H9 (cell line): Measurements from ENCODE around the gene SCRN1. TPM values are rescaled to one million over a fixed set of nuclear protein-coding genes. Genes with fewer than 3 reads are reported as not detected.

Experiments used
- DNase-seq: peaks from one replicate; pipeline ENCODE4 v3.0.0-alpha.2; 2017
- H2AFZ ChIP-seq: one replicate; pipeline ENCODE4 v1.6.1; 2013; ENCODE audit warnings: mild to moderate bottlenecking, low read length, control low read depth, moderate library complexity
- H2AK5ac ChIP-seq: 2 replicates; pipeline ENCODE4 v1.6.1; 2013; ENCODE audit warnings: low read length, control low read depth, mixed read lengths; ENCODE audit not compliant: insufficient read length
- H2BK120ac ChIP-seq: one replicate; pipeline ENCODE4 v1.6.1; 2013; ENCODE audit warnings: low read depth, mild to moderate bottlenecking, low read length, control low read depth, inconsistent platforms; ENCODE audit not compliant: poor library complexity, severe bottlenecking
- H2BK12ac ChIP-seq: 2 replicates; pipeline ENCODE4 v1.6.1; 2013; ENCODE audit warnings: low read length, control low read depth, mixed read lengths, low read depth; ENCODE audit not compliant: insufficient read length
- H2BK15ac ChIP-seq: 2 replicates; pipeline ENCODE4 v1.6.1; 2013; ENCODE audit warnings: low read depth, low read length, control low read depth
- H2BK20ac ChIP-seq: one replicate; pipeline ENCODE4 v1.6.1; 2013; ENCODE audit warnings: low read depth, mild to moderate bottlenecking, low read length, control low read depth, inconsistent platforms; ENCODE audit not compliant: poor library complexity, severe bottlenecking
- H2BK5ac ChIP-seq: 2 replicates; pipeline ENCODE4 v1.6.1; 2013; ENCODE audit warnings: low read length, control low read depth, mixed read lengths; ENCODE audit not compliant: insufficient read length
- H3K14ac ChIP-seq: 2 replicates; pipeline ENCODE4 v1.6.1; 2013; ENCODE audit warnings: low read length, control low read depth; ENCODE audit not compliant: insufficient read depth
- H3K18ac ChIP-seq: 2 replicates; pipeline ENCODE4 v1.6.1; 2013; ENCODE audit warnings: low read depth, mild to moderate bottlenecking, mixed read lengths, low read length, control low read depth; ENCODE audit not compliant: insufficient read length
- H3K23ac ChIP-seq: 2 replicates; pipeline ENCODE4 v1.6.1; 2013; ENCODE audit warnings: low read length, control low read depth, mixed read lengths, low read depth; ENCODE audit not compliant: insufficient read length
- H3K23me2 ChIP-seq: 2 replicates; pipeline ENCODE4 v1.6.1; 2013; ENCODE audit warnings: low read depth, mild to moderate bottlenecking, mixed read lengths, low read length, control low read depth; ENCODE audit not compliant: insufficient read length, poor library complexity, severe bottlenecking
- H3K27ac ChIP-seq: 2 replicates; pipeline ENCODE4 v1.5.1; 2013; ENCODE audit warnings: low read length, control low read depth, mixed read lengths, low read depth; ENCODE audit not compliant: insufficient read length
- H3K27me3 ChIP-seq: 2 replicates; pipeline ENCODE4 v1.6.1; 2013; ENCODE audit warnings: low read length, control low read depth, inconsistent platforms; ENCODE audit not compliant: insufficient read depth
- H3K4ac ChIP-seq: 2 replicates; pipeline ENCODE4 v1.6.1; 2013; ENCODE audit warnings: low read depth, mild to moderate bottlenecking, control low read depth, inconsistent platforms, low read length, moderate library complexity
- H3K4me1 ChIP-seq: 2 replicates; pipeline ENCODE4 v1.6.1; 2013; ENCODE audit warnings: low read length, control low read depth, inconsistent platforms; ENCODE audit not compliant: insufficient read depth
- H3K4me2 ChIP-seq: 2 replicates; pipeline ENCODE4 v1.6.1; 2013; ENCODE audit warnings: low read length, control low read depth, mixed read lengths; ENCODE audit not compliant: insufficient read length, insufficient read depth
- H3K56ac ChIP-seq: 2 replicates; pipeline ENCODE4 v1.6.1; 2013; ENCODE audit warnings: low read depth, mild to moderate bottlenecking, mixed read lengths, low read length, control low read depth; ENCODE audit not compliant: insufficient read length
- H3K79me1 ChIP-seq: 2 replicates; pipeline ENCODE4 v1.6.1; 2013; ENCODE audit warnings: low read depth, mild to moderate bottlenecking, moderate library complexity, low read length, control low read depth, inconsistent platforms; ENCODE audit not compliant: insufficient read depth, poor library complexity, severe bottlenecking
- H3K79me2 ChIP-seq: 2 replicates; pipeline ENCODE4 v1.6.1; 2013; ENCODE audit warnings: low read length, control low read depth, inconsistent platforms; ENCODE audit not compliant: insufficient read depth
- H3K9ac ChIP-seq: 2 replicates; pipeline ENCODE4 v1.6.1; 2013; ENCODE audit warnings: low read length, control low read depth, mixed read lengths; ENCODE audit not compliant: insufficient read length; ENCODE audit errors: extremely low read depth
- H3K9me3 ChIP-seq: one replicate; pipeline ENCODE4 v1.6.1; 2013; ENCODE audit warnings: low read depth, low read length, inconsistent platforms; ENCODE audit not compliant: control insufficient read depth
- H3T11ph ChIP-seq: one replicate; pipeline ENCODE4 v1.6.1; 2013; ENCODE audit warnings: mild to moderate bottlenecking, low read length, control low read depth, inconsistent platforms
- H4K20me1 ChIP-seq: one replicate; pipeline ENCODE4 v1.6.1; 2013; ENCODE audit not compliant: control insufficient read depth, insufficient read length, insufficient read depth
- H4K5ac ChIP-seq: 2 replicates; pipeline ENCODE4 v1.6.1; 2013; ENCODE audit warnings: low read depth, mild to moderate bottlenecking, mixed read lengths, low read length, control low read depth; ENCODE audit not compliant: insufficient read length
- H4K8ac ChIP-seq: replicated peaks from 2 replicates; pipeline ENCODE4 v1.6.1; 2013; ENCODE audit warnings: low read length, control low read depth, mixed read lengths, low read depth; ENCODE audit not compliant: insufficient read length
- H4K91ac ChIP-seq: 2 replicates; pipeline ENCODE4 v1.6.1; 2013; ENCODE audit warnings: low read depth, mild to moderate bottlenecking, moderate library complexity, mixed read lengths, low read length, control low read depth; ENCODE audit not compliant: insufficient read length
- H3K27ac Mint-ChIP-seq, 3 experiments: 2 replicates in 2 of 3; 3 replicates in 1 of 3; pipeline ENCODE4 v1.8.0; 2020 to 2021; ENCODE audit warnings: mixed read lengths in 3 of 3, mild to moderate bottlenecking in 1 of 3, moderate library complexity in 1 of 3
- H3K27me3 Mint-ChIP-seq: 2 replicates; pipeline ENCODE4 v1.8.0; 2021; ENCODE audit warnings: low read depth, mild to moderate bottlenecking, moderate library complexity, mixed read lengths
- H3K36me3 Mint-ChIP-seq, 3 experiments: 2 replicates in 2 of 3; 3 replicates in 1 of 3; pipeline ENCODE4 v1.8.0; 2020 to 2021; ENCODE audit warnings: low read depth in 3 of 3, mixed read lengths in 3 of 3; ENCODE audit not compliant: insufficient read depth in 1 of 3
- H3K4me1 Mint-ChIP-seq, 2 experiments: 2 replicates each; pipeline ENCODE4 v1.8.0; 2020; ENCODE audit warnings: mixed read lengths in 2 of 2
- H3K4me3 Mint-ChIP-seq, 2 experiments: 2 replicates in 1 of 2; 3 replicates in 1 of 2; pipeline ENCODE4 v1.8.0; 2020 to 2021; ENCODE audit warnings: mild to moderate bottlenecking in 2 of 2, mixed read lengths in 2 of 2, moderate library complexity in 1 of 2
- H3K9me3 Mint-ChIP-seq, 2 experiments: 2 replicates in 1 of 2; 3 replicates in 1 of 2; pipeline ENCODE4 v1.8.0; 2020; ENCODE audit warnings: mild to moderate bottlenecking in 2 of 2, mixed read lengths in 2 of 2, moderate library complexity in 1 of 2
- CTCF ChIP-seq: fragments of 200-600 bp; sonication (generic); conservative IDR thresholded peaks from 3 replicates; pipeline ENCODE4 v1.8.0; 2021; ENCODE audit warnings: antibody characterized with exemption, mild to moderate bottlenecking
- WGBS: extraction: QIAGEN DNeasy Blood & Tissue Kit; methylation state at CpG from one replicate; pipeline ENCODE4 v1.1.7; 2013; ENCODE audit warnings: missing lambda C conversion rate, low lambda C conversion rate, mixed read lengths; ENCODE audit not compliant: insufficient read length; ENCODE audit errors: extremely low coverage; 5-methylcytosine and 5-hydroxymethylcytosine counted together
- total RNA-seq: library from RNA; stranded (reverse); gene quantifications from 2 replicates; pipeline ENCODE4 v1.2.1, GENCODE V29; 2021

SCRN1 gene
- total RNA-seq, 1 experiment from 2014 or later: 101 TPM

GRCh38 chr7:29987083-29987482, 2.5 kb downstream of the SCRN1 start:
- H2AFZ ChIP-seq: no peak overlapping the region

More at GRCh38 chr7:29987083-29987482, 2.5 kb downstream of the SCRN1 start:
- no CpG with 5 or more reads among the region's 2 CpGs for WGBS
- no peak overlapping the region for H4K5ac ChIP-seq
- no peak overlapping the region for H2BK12ac ChIP-seq
- Mint-ChIP-seq H3K27ac (0 out of 7 replicates have a peak overlapping the region, but pooled peaks of 1 of the 3 experiments have one; percentile 51), H3K36me3 (peaks cover 0 to 14% (median 0%) of the 10 kb centered on the region in 3 experiments), H3K4me3 (peak overlapping the region in 1 of 2 experiments; percentile 9; a peak in 1 of 5 replicates), H3K9me3 (no peaks in the 10 kb centered on the region; a peak in 1 of 5 replicates), H3K4me1 (peaks cover 16 to 17% of the 10 kb centered on the region in 2 experiments), H3K27me3 (no peaks in the 10 kb centered on the region; the same call in 1 of the 2 replicates)
- H2BK20ac ChIP-seq: no peak overlapping the region
- no peak overlapping the region for H2AK5ac ChIP-seq
- no peak for TF ChIP-seq CTCF
- peaks cover 8% of the 10 kb centered on the region for H3K23me2 ChIP-seq
- H3K79me1 ChIP-seq: peaks cover 3% of the 10 kb centered on the region
- H3K18ac ChIP-seq: no peak overlapping the region
- no peak overlapping the region for H3K23ac ChIP-seq
- H4K20me1 ChIP-seq: no peaks in the 10 kb centered on the region
- no peak overlapping the region for H3K9ac ChIP-seq
- H3K4me1 ChIP-seq: peaks cover 5% of the 10 kb centered on the region; the same call in 1 of the 2 replicates
- H2BK15ac ChIP-seq: no peak overlapping the region
- H2BK5ac ChIP-seq: no peak overlapping the region
- no peak overlapping the region for H2BK120ac ChIP-seq
- H3K4me2 ChIP-seq: no peak overlapping the region
- no peak overlapping the region for H3T11ph ChIP-seq
- no peak overlapping the region for H4K8ac ChIP-seq
- peaks cover 18% of the 10 kb centered on the region; the same call in 1 of the 2 replicates for H3K79me2 ChIP-seq
- H4K91ac ChIP-seq: no peak overlapping the region
- H3K9me3 ChIP-seq: no peaks in the 10 kb centered on the region
- H3K56ac ChIP-seq: no peak overlapping the region
- no peak overlapping the region for H3K14ac ChIP-seq
- H3K27me3 ChIP-seq: no peaks in the 10 kb centered on the region
- DNase-seq: no peak
- no peak overlapping the region for H3K27ac ChIP-seq
- H3K4ac ChIP-seq: no peak overlapping the region
